ENCODE measurements around the gene FDXR.

Gene FDXR

GRCh38 chr17:74833501-74834377 lies 39.1 kb downstream of the FDXR start:
- peak; percentile 69 for DNase-seq (ENCODE audit: low spot score)

DNA sequence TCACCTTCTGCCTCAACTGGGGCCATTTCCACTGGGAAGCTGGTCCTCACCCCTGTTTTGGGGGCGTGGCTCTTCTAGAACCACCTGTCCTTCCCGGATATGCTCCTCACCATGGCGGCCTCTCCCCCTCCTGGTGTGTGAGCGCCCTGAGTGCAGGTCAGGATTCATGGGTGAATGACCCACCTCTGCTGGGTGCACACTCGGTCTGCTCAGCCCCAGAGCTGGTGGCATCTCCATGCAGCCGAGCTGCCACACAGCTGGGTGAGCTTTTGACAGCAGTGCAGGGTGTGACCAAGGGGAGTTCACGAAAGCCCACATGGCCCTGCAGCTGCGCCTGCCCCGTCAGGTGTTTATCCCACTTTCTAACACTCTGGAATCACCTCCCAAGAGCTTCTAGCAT lies 40.4 kb downstream of the FDXR start:
- DNase-seq (ENCODE audit: low spot score) = peak; percentile 66

- DNase-seq (ENCODE audit: low spot score) = no peak
These were observed 41.2 kb downstream of the FDXR start for GRCh38 chr17:74831444-74832146.

- no peak for DNase-seq (ENCODE audit: low spot score)
These were observed 41.9 kb downstream of the FDXR start for GRCh38 chr17:74830861-74831260.

DNA sequence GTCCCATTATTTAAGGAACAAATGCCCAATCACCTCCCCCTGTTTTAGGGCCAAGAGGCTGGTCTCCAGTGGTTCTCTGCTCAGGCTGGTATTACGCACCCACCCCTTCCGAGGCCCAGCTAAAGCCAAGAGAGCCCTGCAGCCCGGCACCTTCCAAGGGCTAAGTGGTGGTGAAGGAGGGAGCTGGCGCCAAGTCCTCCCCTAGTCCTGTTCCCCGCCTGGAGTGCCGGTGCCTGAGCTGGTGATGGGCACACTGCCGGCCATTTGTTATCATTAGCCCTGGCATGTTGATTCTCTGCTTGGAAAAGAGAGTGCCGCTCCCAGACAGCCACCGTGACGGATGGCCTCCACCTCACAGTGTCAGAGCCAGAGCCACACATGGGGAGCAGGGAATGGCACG lies 45.0 kb downstream of the FDXR start:
- no peak for DNase-seq (ENCODE audit: low spot score)

DNA sequence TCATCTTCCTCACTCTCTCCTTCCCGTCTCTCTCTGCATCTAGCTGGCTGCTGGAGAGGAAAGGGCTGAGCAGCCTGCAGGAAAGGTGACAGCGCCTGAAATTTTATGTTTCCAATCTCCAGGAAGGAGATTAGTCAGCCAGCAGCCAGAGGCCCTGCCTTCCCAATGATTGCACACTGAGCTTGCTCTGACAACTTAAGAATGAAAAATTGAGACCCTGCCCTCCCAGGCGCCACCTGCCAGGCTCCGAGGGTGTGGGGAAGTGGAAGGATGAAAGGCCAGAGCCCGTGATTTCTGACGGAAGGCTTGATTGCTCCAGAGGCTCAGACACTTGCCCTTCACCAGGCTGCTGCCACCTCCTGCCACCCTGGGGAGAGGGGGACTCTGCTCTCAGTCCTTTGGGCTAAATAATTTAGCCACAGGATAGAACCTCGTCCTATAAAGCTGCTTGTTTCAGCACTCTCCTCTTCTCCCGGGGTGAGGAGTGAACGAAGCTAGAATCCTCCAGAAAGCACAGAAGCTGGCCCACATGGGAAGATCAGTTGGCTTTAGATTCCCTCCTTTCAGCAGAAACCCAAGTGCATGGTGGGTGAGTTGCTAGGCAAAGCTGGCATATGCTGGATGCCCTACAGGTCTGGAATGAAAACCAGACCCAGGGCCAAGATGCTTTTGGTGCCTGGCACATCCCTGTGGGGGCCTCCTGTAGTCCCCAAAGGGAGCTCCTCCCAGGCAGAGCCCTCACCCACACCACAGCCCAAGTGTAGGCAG lies 46.7 kb downstream of the FDXR start:
- no peak for DNase-seq (ENCODE audit: low spot score)

GRCh38 chr17:74824961-74825627 lies 47.7 kb downstream of the FDXR start:
- no peak for DNase-seq (ENCODE audit: low spot score)

- DNase-seq (ENCODE audit: low spot score) = no peak
These were observed 49.8 kb downstream of the FDXR start for GRCh38 chr17:74822939-74823367.

DNA sequence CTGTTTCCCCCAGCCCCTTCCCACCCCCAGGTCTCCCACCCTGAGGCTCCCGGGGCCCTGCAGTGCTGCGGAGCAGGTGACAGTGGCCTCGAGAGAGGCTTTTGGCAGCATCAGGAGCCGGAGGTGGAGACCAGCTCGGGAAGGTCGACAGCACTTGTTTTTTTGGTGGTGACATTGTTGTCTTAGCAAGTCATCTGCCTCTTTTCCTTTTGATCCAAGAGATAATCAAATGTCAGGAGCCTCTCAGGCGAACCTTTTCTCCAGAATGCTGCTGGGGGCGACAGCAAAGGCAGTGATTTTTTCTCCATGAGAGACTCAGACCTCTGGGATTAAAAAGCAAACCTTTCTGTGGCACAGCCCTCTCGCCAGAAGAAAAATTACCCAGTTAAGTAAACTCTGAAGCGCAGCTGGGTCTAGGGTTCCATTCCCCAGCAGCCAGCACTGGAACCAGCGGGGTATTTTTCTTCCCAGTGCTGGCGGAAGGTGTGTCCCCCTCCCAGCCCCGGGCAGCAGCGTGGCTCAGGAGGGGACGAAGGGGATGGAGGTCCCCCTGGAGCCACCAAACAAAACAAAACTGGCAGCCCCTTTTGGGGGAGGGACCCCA lies 50.4 kb downstream of the FDXR start:
- DNase-seq (ENCODE audit: low spot score) = no peak

DNA sequence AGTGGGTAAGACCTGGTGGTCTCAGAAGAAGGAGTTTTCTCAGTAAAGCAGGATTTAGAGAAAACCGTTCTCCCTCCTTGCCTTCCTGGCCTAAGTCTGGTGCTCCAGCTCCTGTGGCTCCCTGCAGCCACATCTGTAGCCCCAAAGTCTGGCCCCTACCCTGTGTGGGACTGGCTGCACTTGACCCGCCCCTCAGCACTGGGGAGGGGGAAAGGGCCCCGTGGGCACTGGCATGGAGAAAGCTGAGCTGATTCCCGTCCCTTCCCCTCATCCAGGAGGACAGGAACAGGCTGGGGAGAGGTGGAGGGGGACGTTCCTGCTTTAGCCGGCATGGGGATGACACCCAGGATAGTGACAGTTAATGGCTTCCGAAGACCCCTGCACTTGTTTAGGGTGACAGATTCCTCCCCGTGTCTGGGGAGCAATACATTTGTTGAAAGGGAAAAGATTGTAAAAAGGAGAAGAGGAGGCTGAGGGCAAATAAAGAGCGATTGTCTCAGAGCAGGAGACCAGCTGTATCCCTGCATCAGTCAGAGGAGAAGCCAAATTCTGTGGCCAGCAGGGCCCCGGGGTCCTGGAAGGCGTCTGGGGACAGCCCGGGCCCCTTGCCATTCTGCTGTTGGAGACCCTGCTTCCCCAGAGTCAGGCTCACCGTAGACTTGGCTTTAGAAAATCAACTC lies 51.0 kb downstream of the FDXR start:
- no peak for DNase-seq (ENCODE audit: low spot score)

DNA sequence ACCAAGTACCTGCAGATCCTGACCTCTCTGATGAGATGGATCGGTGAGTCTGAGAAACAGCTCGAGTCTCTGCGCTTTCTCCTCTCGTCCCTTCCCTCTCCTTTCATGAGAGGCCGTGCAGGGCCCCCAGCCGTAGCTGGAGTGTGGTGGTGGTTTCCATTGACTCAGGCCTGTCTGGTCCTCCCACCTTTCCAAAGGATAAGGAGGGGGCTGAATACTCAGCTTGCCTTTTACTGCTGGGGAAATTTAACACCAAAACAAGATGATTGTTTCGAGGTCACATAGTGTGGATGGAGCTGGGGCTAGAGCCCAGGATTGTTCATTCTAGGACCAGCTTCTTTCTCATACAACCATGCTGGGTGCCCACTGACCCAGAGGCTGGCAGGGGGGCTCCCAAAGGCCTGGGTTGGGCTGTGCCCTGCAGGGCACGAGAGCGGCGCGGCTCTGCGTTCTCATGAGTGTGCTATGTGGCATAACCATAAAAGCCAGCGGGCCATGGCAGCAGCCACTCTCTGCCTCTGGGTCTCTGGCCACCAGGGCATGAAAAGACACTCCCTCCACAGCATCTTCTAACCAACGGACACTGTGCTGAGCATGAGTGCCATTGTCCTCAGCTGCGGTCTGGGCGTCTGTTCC lies 52.9 kb downstream of the FDXR start:
- DNase-seq (ENCODE audit: low spot score) = no peak

GRCh38 chr17:74818291-74818938 lies 54.4 kb downstream of the FDXR start:
- no peak for DNase-seq (ENCODE audit: low spot score)

- DNase-seq (ENCODE audit: low spot score) = no peak
These were observed 55.7 kb downstream of the FDXR start for GRCh38 chr17:74816905-74817620.

DNA sequence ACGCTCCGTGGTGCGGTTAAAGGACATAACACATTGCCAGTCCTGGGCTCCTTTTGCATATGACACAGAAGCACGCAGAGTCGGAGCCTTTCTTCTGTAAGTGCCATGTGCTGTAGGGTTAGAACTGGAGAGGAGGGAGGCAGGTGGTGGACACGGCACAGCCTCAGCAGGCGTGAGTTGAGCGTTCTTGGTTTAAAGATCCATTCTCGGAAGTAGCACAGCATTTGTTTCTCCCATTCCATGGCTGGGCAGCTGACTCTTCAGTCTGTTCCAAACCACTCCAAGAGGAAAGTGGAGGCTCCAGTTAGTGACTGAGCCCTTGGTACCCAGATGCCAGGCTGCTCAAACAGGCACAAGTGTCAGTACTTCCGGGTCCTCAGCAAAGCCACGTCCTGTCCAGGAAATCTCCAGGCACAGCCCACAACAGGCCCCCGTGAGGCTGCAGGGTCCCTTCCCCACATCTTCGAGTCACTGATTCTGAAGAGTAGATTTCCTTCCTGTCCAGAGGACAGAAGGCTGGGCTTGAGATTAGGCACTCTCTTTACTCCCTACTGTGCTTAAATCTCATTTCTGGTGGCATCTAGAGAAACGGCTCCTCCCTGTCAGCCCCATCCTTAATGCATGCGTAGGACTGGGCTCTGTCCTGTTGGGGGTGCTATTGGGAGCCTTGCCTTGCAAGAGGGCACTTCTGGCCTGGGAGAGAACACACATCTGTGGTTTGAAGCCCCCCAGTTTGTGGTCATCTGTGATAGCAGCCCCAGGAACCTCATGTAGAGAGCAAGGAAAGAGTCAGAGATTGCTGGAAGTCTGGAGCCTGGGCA lies 57.0 kb downstream of the FDXR start:
- DNase-seq (ENCODE audit: low spot score) = peak; percentile 44

DNA sequence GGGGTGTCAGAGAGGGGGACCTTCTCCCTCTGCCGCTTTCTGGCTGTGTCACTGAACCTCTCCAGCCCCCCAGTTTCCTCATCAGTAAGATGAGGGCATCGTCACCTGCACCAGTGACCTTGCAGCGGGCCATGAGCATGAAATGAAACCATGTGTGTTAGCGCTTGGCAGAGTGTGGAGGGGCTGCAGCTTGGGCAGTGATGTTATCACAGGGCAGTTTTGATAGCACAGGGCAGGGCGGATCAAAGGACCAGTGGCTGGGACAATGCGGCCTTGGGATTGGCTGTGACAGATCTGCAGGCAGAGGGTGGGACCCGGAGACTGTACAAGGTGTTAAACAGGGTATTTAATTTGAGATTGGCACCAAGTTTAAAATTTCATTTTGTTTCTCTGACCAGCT lies 57.7 kb downstream of the FDXR start:
- DNase-seq (ENCODE audit: low spot score) = no peak

DNA sequence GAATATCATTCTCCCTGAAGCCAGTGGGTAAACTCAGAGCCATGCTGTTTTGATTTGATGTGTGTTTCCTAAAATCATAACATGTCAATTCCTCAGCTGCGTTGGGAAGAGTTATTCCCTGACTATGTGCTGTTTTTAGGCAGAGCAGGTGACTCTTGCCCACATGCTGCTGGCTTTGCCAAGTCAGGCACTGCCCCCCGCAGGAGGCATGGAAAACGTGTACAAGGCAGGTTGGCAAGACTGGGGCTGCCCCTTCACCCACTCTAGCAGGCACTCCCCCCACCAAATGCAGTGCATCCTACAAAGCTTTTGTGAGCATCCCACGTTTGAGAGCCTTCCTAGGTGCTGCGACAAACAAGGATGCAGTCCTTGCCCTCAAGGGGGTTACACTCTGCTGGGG lies 58.3 kb downstream of the FDXR start:
- no peak for DNase-seq (ENCODE audit: low spot score)
